ENCODE measurements around the gene WDR38.

DNA sequence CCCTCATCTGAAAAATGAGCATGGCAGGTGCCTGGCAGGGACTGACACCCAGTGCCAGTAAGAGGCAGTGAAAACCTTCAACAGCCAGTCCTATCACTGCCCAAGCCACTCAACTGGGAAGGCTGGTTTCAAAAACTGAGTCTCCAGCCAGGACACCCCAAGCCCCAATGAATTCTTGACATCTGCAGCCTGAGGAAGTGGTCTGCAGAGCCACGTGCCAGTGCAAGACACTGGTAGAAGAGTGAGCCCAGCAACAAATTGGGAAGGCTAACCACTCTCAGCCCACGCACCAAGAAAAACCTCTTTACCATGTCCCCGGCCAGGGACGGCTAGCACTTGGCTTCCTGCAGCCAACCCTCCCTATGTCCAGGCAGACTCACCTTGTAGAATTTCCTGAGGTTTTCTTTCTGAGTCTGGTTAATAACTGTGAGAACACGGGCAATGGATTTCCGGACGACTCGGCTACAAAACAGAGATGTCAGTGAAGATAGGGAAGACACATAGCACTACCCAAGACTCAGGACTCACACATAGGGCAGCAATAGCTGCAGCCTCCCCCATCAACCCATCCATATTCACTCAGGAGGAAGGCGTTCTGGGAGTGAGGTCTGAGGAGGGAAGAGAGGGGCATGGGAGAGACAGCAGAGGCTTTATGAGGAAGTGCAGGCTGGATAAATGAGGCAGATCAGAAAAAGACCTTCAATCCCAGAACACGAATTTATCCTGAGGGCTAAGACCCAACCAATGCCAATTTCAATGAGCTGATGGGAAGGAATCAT, 6.7 kb downstream of the WDR38 start:
- TF ChIP-seq, protein P1, sequence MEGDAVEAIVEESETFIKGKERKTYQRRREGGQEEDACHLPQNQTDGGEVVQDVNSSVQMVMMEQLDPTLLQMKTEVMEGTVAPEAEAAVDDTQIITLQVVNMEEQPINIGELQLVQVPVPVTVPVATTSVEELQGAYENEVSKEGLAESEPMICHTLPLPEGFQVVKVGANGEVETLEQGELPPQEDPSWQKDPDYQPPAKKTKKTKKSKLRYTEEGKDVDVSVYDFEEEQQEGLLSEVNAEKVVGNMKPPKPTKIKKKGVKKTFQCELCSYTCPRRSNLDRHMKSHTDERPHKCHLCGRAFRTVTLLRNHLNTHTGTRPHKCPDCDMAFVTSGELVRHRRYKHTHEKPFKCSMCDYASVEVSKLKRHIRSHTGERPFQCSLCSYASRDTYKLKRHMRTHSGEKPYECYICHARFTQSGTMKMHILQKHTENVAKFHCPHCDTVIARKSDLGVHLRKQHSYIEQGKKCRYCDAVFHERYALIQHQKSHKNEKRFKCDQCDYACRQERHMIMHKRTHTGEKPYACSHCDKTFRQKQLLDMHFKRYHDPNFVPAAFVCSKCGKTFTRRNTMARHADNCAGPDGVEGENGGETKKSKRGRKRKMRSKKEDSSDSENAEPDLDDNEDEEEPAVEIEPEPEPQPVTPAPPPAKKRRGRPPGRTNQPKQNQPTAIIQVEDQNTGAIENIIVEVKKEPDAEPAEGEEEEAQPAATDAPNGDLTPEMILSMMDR (conservative IDR thresholded peaks at IDR 0.05 in 1 of 2, IDR thresholded peaks at IDR 0.05 in 1 of 2; ENCODE audit: low read depth in 1 of 2, low read length in 2 of 2) = no peak
- no peak for TF ChIP-seq EZH2 (IDR thresholded peaks at IDR 0.05; ENCODE audit: low read length, missing control alignments)
